OCI-LY7 (cell line): ENCODE data around the gene AURKB. TPM values are rescaled to one million over a fixed set of nuclear protein-coding genes. Genes with fewer than 3 reads are reported as not detected.

ENCODE experiments used
- Bru-seq: library from RNA; stranded (reverse); fragments of 400-500 nt; gene quantifications from one replicate; lab custom pipeline; 2021; lab: Mats Ljungman, UMichigan
- BruChase-seq, 2 experiments: library from RNA; stranded (reverse); fragments of 400-500 nt; gene quantifications; one replicate each; lab custom pipeline; 2021; lab: Mats Ljungman, UMichigan
- BruUV-seq: library from RNA; stranded (reverse); fragments of 400-500 nt; replicated peaks from 2 replicates; lab custom pipeline; 2021; lab: Mats Ljungman, UMichigan
- CTCF ChIA-PET: fragments of 300-600 bp; sonication (Branson Sonifier 250); formaldehyde crosslinking; loops from one replicate; lab custom pipeline; 2022; ENCODE audit warnings: antibody characterized with exemption; ENCODE audit not compliant: unreplicated experiment; lab: Charles Lee
- POLR2A ChIA-PET: fragments of 300-600 bp; sonication (Branson Sonifier 250); formaldehyde crosslinking; loops from one replicate; lab custom pipeline; 2022; ENCODE audit warnings: antibody characterized with exemption; lab: Charles Lee
- DNase-seq: peaks from one replicate; pipeline ENCODE4 v3.0.0-alpha.2; 2015; ENCODE audit warnings: low spot score
- H2AFZ ChIP-seq: fragments of 200-600 bp; sonication (generic), shearing (Covaris generic); 2 replicates; pipeline ENCODE4 v1.6.1; 2014; ENCODE audit warnings: mild to moderate bottlenecking, antibody characterized with exemption, low read length, moderate library complexity
- H3K27ac ChIP-seq: fragments of 200-600 bp; sonication (generic); 2 replicates; pipeline ENCODE4 v1.5.1; 2014; ENCODE audit warnings: mixed run types, low read depth, mild to moderate bottlenecking, moderate library complexity, low read length, inconsistent platforms; ENCODE audit not compliant: poor library complexity, severe bottlenecking
- H3K36me3 ChIP-seq: fragments of 200-600 bp; sonication (generic); 2 replicates; pipeline ENCODE4 v1.6.1; 2014; ENCODE audit warnings: mild to moderate bottlenecking, antibody characterized with exemption, low read length, moderate library complexity, mixed read lengths; ENCODE audit not compliant: insufficient read depth
- H3K4me1 ChIP-seq: fragments of 200-600 bp; sonication (generic); 2 replicates; pipeline ENCODE4 v1.5.1; 2014; ENCODE audit warnings: mild to moderate bottlenecking, low read length; ENCODE audit not compliant: insufficient read depth, poor library complexity, severe bottlenecking
- H3K4me2 ChIP-seq: fragments of 200-600 bp; sonication (generic); 2 replicates; pipeline ENCODE4 v1.6.1; 2014; ENCODE audit warnings: mild to moderate bottlenecking, low read length
- H3K4me3 ChIP-seq: fragments of 200-600 bp; sonication (generic); 2 replicates; pipeline ENCODE4 v1.5.1; 2014; ENCODE audit warnings: mild to moderate bottlenecking, low read depth, low read length; ENCODE audit not compliant: poor library complexity, severe bottlenecking
- H3K79me2 ChIP-seq: fragments of 200-600 bp; sonication (generic); 2 replicates; pipeline ENCODE4 v1.6.1; 2016; ENCODE audit warnings: low read depth, mild to moderate bottlenecking, low read length, moderate library complexity, mixed read lengths; ENCODE audit not compliant: insufficient read depth
- H3K9me2 ChIP-seq: fragments of 200-600 bp; sonication (generic); 2 replicates; pipeline ENCODE4 v1.6.1; 2016; ENCODE audit warnings: mild to moderate bottlenecking, low read length, mixed read lengths; ENCODE audit not compliant: insufficient read depth
- H3K9me3 ChIP-seq: fragments of 200-600 bp; sonication (generic); 2 replicates; pipeline ENCODE4 v1.6.1; 2014; ENCODE audit warnings: mild to moderate bottlenecking, mixed run types, low read length, mixed read lengths
- H4K20me1 ChIP-seq: fragments of 200-600 bp; sonication (generic); 2 replicates; pipeline ENCODE4 v1.6.1; 2014; ENCODE audit warnings: mild to moderate bottlenecking, antibody characterized with exemption, low read length, moderate library complexity, mixed read lengths; ENCODE audit not compliant: insufficient read depth
- EZH2phosphoT487 ChIP-seq: fragments of 200-600 bp; sonication (generic); IDR thresholded peaks from 2 replicates; pipeline ENCODE4 v1.6.1; 2018; ENCODE audit warnings: low read depth, borderline replicate concordance, mild to moderate bottlenecking, mixed run types, antibody characterized with exemption, low read length, moderate library complexity, mixed read lengths
- intact Hi-C: fragments of 100-400 bp; cut with micrococcal nuclease; formaldehyde crosslinking; loops from one replicate; pipeline ENCODE4 v1.10.0; 2022; ENCODE audit not compliant: unreplicated experiment
- long read RNA-seq: library from polyadenylated mRNA; stranded (forward); transcript quantifications from one replicate; pipeline ENCODE4 v2.0.0, GENCODE V29; 2022
- total RNA-seq, 2 experiments: library from RNA; depleted of rRNA in 1 of 2; stranded (reverse); fragments of >200 nt in 1 of 2; shearing (Covaris generic) in 1 of 2; gene quantifications; 2 replicates each; pipeline ENCODE4 v1.2.3, GENCODE V29; 2014 to 2022
- TF ChIP-seq, protein P1 (sequence below): fragments of 200-600 bp; sonication (generic); conservative IDR thresholded peaks from 2 replicates; pipeline ENCODE4 v1.5.1; 2014; ENCODE audit warnings: mild to moderate bottlenecking, antibody characterized with exemption, low read length, moderate library complexity, mixed read lengths

The AURKB gene
- total RNA-seq (2014; rRNA removed; shearing (Covaris generic)), result 248 and 283 TPM in 2 replicates
- total RNA-seq (2022), result 310 and 323 TPM in 2 replicates
- Bru-seq, nascent RNA, result percentile 97 among the genes with signal in this experiment
- BruChase-seq, experiment 1, labeled RNA remaining after a 6-hour chase, result percentile 97 among the genes with signal in this experiment
- BruChase-seq, experiment 2, labeled RNA remaining after a 2-hour chase, result percentile 96 among the genes with signal in this experiment
- long read RNA-seq, transcript AURKB-214 (9 exons, 1,227 nt), result major isoform, 225 of 430 reads
- long read RNA-seq, transcript AURKB-202 (8 exons, 1,167 nt), result minor isoform, 56 of 430 reads
- long read RNA-seq, transcript AURKB-201 (9 exons, 1,254 nt), result minor isoform, 12 of 430 reads
- long read RNA-seq, partial matches to known transcripts, result 20 of 430 reads
- long read RNA-seq, other reads (novel, unspliced or antisense), result 115 of 430 reads

DNA sequence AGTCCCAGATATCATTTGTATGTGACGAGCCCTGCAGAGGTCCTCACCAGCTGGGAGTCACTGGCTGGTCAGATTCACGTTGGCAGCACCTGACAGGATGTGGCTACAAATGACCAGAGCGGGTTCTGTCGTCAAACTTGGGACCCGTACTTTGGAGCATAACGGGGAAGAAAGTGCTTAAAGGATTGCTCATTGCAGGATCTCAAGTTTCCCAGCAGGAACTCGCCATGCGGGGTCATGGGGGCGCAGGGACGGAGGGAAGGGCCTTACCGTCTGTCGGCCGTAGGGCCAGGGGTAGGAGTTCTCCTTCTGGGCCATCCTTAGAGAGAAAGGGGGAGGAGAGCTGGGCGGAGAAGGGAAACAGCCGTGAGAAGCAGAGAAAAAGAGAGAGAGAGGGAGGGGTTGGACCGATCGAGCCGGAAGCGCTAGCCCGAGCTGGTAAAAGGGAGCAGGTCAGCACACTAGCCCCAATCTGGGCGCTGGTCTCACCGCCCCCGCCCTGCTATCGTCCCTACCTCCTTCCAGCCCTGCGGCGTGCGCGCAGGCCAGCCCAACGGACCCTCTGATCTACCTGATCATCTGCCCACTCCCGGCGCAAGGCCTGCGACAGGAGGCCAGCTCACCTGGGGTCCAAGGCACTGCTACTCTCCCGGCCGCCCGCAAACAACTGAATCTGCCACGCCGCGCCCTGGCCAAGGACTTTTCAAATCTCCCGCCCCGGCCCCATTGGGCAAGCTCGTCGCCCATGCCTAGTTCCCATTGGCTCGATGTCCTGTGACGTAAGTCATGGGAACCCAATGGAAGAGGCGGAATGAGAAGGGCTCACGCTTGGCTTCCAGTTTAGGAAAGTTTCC is at the start of gene AURKB:
TSS of gene AURKB (minus strand) at position 669 of the 854 bp plus-strand sequence. CDS start at position 318, 351 bp downstream.
- peak within 1 kb of the TSS; percentile 72 for H2AFZ ChIP-seq
- ChIA-PET CTCF (interaction anchor here (0.5 to 1.0 kb wide), 4 partner anchors 12 to 771 kb away, joined by 3 to 4 read pairs (median 3); no protein-coding TSS in a partner anchor), POLR2A (interaction anchor here (0.5 to 7.7 kb wide), 12 partner anchors 9 to 90 kb away, joined by 3 to 75 read pairs (median 5); partner anchors contain the start of genes BORCS6, PFAS and SLC25A35)
- H3K4me1 ChIP-seq, result peaks cover 19% of the 10 kb centered on the region
- H3K9me3 ChIP-seq, result no peaks in the 10 kb centered on the region
- DNase-seq, result peak; percentile 96
- peak within 1 kb of the TSS; percentile 92 for H3K4me3 ChIP-seq
- peak within 1 kb of the TSS; percentile 100 for H3K4me2 ChIP-seq
- intact Hi-C loops, result loop anchor here (1.0 to 5.0 kb wide), 4 partner anchors 12 to 90 kb away; partner anchors contain the start of genes CTC1 and PFAS
- TSS peak; percentile 92 for BruUV-seq
- H3K27ac ChIP-seq, result peak within 1 kb of the TSS; percentile 88
- H4K20me1 ChIP-seq, result peaks cover 3% of the 10 kb centered on the region; the same call in 1 of the 2 replicates
- H3K9me2 ChIP-seq, result no peaks in the 10 kb centered on the region
- peaks cover 46% of the 10 kb centered on the region for H3K36me3 ChIP-seq
- H3K79me2 ChIP-seq, result peaks cover 38% of the 10 kb centered on the region
- TF ChIP-seq, protein P1, sequence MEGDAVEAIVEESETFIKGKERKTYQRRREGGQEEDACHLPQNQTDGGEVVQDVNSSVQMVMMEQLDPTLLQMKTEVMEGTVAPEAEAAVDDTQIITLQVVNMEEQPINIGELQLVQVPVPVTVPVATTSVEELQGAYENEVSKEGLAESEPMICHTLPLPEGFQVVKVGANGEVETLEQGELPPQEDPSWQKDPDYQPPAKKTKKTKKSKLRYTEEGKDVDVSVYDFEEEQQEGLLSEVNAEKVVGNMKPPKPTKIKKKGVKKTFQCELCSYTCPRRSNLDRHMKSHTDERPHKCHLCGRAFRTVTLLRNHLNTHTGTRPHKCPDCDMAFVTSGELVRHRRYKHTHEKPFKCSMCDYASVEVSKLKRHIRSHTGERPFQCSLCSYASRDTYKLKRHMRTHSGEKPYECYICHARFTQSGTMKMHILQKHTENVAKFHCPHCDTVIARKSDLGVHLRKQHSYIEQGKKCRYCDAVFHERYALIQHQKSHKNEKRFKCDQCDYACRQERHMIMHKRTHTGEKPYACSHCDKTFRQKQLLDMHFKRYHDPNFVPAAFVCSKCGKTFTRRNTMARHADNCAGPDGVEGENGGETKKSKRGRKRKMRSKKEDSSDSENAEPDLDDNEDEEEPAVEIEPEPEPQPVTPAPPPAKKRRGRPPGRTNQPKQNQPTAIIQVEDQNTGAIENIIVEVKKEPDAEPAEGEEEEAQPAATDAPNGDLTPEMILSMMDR, result no peak
- no peak for TF ChIP-seq EZH2phosphoT487

DNA sequence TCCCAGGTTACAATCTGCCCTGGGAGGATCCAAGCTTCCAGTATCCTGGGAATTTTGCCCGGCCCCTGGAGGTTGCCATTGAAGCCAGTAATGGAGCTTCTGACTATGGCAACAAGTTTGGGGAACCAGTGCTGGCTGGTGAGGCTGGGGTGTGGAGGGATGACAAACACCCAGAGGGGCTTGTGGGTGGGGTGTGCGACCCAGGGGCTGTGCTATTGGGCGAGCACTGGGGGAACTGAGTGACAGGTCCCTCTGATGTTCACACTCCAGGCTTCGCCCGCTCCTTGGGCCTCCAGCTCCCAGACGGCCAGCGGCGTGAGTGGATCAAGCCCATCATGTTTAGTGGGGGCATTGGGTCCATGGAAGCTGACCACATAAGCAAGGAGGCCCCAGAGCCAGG is 47.4 kb upstream of the AURKB start:
- Histone ChIP-seq H3K4me1 (no peaks in the 10 kb centered on the region), H3K9me2 (no peaks in the 10 kb centered on the region), H3K79me2 (peaks cover 6% of the 10 kb centered on the region), H3K9me3 (no peaks in the 10 kb centered on the region), H2AFZ (no peak overlapping the region), H3K4me3 (no peak overlapping the region), H3K36me3 (peaks cover 96% of the 10 kb centered on the region), H3K4me2 (no peak overlapping the region), H3K27ac (no peak overlapping the region), H4K20me1 (no peaks in the 10 kb centered on the region)
- ChIA-PET CTCF (interaction anchor here (0.6 kb wide), 1 partner anchor 171 kb away, joined by 3 read pairs; no protein-coding TSS in a partner anchor), POLR2A (no interaction called here)
- DNase-seq, result no peak
- no TSS peak for BruUV-seq
- intact Hi-C loops, result no loop called here
- TF ChIP-seq, protein P1, result no peak
- TF ChIP-seq EZH2phosphoT487, result no peak
